Stimulated activated CD8-positive, alpha-beta memory T cell treated with anti-CD3 and anti-CD28 coated beads, Interleukin-2, amount 100 ng/mL, for 48 hours (primary cell): ENCODE measurements around the gene SHROOM3.
"Not testable (repeated sequence)": the region's sequence is repeated elsewhere in the genome, so short reads cannot be mapped to it uniquely, and the experiment has no call there.

ENCODE experiments used
- DNase-seq, 2 donors: peaks; one replicate each; pipeline ENCODE4 v3.0.0-alpha.2; 2020; ENCODE audit warnings: low read depth in 2 of 2

The SHROOM3 gene

GRCh38 chr4:76592460-76592859, 157.4 kb downstream of the SHROOM3 start:
- DNase-seq, result no peak

DNA sequence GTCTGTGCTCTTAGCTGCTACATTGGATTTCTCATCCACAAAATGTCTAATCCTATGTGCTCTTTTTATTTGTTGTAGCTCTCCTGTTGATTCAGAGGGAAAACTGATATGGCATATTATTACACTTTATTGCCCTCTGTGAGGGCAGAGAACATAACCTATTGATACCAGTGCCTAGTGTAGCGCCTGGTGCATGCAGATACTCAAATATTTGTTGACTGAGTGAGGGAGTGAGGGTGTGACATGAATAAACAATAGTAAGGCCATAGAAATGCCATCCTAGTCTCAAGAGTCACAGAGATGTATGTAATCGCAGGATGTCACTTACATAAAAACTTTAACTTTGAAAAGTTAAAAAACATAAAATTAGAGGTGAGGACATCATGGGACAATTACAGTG, 159.1 kb downstream of the SHROOM3 start:
- no peak for DNase-seq

DNA sequence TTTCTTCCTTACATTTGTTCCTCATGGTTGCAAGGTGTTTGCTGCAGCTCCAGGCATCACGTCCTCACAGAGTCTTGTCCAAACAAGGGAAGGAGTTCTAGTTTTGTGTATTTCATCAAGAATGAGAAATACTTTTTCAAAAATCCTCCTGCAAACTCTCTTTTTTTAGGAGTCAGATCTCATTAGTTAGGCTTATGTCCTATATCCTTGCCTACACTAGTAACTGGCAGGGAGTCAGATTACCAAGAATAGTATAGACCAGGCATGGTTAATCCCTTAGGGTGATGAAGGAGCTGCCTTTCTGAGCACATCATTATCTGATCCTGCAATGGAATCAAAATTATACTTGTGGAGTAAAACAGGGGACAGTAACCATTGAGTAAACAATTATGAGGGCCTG, 160.4 kb downstream of the SHROOM3 start:
- DNase-seq, result no peak

DNA sequence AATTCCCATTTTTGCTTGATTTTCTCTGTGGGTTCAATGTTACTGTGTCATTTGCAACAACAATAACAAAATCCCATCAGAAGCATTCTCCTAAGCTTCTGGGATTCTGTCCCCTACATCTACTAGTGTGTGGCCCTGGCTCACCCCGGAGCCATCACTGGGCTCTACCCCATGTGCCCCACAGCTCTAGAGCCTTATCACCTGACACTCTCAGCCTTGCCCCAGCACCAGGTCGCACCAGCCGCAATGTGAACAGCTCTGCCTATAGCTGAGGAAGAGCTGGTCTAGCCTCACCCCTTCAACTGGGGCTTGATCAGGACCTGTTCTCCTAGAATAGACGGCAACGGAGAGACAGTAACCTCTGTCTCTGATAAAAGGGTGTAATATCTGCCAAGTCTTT, 161.7 kb downstream of the SHROOM3 start:
- DNase-seq, result no peak

- DNase-seq, result no peak
Measured at GRCh38 chr4:76597423-76597979, 162.5 kb downstream of the SHROOM3 start.

DNA sequence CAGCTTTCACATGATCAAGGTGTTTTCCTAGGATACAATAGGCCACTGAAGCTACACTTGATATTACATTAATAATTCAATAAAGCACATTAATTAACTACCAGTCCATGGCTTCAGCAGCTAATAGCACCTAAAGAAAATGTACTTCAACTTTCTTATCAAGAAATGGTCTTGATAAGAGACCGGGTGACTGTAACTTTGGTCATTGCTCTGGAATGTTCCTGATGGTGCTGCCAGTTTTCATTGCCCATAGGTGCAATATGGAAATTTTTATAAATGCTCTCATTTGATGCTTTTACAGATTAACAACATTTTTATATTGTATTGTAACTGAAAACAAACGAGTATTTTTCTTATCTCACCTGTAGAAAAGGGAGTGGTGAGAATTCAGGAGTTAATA, 165.4 kb downstream of the SHROOM3 start:
- DNase-seq, result no peak

- no peak for DNase-seq
Measured at GRCh38 chr4:76601791-76602190, 166.8 kb downstream of the SHROOM3 start.

DNA sequence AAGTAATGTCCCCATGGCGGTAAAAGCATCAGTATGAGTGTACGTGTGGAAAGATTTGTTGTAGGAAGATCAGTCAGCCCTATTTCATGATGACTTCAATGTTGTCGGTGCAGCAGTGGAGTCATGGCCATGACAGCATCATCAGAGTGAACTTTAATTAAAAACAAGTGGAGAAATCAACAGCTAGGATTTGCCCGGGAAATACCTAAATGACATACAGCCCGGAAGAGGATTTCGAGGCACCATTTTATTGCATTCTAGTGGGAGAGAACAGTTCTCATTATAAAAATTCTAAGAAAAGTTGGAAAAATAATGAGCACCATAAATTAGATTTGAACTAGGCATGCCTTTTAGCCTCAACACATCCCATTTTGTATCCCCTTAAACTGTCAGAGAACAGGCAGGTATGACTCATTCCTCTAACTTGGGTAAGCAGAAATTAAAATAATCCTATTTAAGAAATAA, 170.1 kb downstream of the SHROOM3 start:
- no peak for DNase-seq

GRCh38 chr4:76606645-76607265, 171.7 kb downstream of the SHROOM3 start:
- no peak for DNase-seq

DNA sequence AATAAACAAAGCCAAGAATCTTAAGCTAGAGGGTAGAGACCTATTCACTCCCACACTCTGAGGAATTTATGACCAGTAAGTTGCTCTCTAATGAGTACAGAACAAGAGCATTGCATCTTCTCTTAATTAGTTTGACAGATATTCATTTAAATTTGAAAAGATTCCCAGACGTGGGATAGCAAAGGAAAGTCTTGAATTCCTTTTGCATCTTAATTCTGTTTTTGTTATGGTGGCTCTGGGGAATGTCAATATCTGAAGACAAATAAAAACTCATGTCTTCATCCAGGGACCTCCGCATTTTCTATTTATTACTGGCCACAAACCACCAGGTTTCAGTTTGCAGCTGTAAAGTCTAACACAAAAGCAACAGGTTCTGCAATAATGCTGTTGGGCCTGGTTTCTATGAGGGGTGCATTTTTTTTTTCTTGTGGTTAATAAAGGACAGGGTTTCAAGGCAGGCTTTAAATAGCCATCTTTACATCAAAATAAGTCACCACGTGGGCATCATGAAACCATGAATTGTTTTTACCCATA, 172.3 kb downstream of the SHROOM3 start:
- no peak for DNase-seq

GRCh38 chr4:76607846-76608245, 172.8 kb downstream of the SHROOM3 start:
- no peak for DNase-seq

GRCh38 chr4:76608549-76608948, 173.5 kb downstream of the SHROOM3 start:
- not testable (repeated sequence) for DNase-seq

DNA sequence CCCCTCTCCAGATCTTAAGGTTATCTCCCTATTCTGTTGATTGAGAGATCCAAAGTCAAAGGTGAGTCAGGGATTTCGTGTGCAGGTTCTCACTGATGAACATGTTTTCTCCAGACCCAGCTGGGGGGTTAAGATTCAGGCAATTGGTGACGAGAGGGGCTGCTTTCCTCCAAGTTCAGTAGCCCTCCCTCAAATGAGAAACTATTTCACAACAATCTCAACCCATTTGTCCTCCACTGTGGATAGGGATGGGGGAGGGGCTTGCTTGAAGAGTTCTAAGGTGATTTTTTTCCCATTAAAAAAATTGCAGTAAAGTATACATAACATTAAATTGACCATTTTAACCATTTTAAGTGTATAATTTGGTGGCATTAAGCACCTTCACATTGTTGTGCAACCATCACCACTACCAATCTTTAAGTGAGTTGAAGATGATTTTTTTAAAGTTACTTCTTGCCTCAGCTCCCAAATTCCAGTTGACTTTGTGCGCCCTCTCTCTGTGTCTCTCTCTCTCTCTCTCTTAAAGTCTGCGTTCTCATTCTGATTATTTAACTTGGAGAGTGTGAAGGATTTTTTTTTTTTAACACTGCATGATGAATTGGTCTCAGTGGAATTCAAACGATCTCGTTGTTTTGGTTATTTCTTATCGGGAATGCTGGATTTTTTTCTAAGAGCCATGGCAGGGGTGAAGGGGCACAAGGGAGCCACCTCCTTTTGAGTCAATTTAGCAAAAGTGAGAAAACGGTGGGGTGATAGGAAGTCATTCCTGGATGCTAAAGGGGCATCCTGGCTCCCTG, 175.9 kb downstream of the SHROOM3 start:
- DNase-seq, result no peak

DNA sequence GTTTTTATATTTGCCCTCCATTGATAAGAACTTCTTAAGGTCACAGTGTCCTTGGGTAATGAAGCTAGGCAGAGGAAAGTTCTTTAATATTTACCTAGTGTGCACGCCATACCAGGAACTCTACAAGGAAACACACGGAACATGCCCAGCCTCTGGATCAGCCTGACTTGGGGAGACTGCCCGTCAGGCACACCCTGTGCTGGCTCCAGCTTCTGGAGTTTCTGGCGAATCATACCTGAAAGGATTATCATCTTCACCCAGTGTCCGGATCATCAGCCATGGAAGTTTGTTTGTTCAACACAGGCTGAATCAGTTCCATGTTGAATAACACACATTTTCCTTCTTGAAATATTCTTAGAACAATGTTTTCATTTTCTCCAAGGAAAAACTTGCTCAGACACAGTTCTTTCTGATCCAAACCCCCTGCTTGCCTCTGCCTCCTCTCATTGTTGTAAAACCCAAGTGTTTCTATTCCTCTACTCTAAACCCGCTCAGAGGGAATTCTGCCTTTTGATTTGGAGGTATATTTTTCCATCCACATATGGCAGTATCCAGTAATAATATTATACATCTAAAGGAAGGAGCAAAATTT, 176.7 kb downstream of the SHROOM3 start:
- DNase-seq, result no peak

DNA sequence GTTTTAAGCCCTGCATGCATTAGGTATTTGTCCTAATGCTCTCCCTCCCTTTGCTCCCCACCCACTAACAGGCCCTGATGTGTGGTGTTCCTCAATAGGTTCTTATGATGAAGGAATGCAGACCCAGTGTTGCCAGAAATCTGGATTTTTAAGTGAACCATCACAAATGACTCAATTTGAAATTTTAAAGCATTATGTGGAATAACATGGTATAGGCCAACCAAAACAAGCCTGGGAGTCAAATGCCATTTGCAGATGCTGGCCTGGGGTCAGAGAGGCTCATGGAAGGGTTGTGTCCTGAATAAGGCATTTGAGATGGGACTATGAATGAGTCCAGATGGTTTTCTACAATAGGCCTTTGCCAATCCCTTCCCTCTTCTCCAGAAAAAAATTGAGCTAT, 179.6 kb downstream of the SHROOM3 start:
- no peak for DNase-seq

DNA sequence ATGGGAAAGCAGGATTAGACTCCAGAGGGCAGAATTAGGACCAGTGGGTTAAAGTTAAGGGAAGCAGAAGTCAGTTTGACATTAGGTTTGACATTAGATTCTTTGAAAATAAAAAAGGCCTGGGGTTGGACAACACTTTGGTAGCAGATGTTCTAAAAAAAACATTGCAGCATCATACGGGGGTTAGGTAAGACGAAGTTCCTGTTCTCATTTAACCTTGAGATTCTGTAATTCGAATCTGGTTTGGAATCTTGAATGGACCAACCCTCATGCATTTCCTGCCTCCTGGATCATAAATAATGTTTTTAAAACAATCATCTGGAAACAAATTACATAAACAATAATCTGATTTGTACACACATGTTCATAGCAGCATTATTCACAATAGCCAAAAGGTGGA, 181.0 kb downstream of the SHROOM3 start:
- DNase-seq, result no peak

DNA sequence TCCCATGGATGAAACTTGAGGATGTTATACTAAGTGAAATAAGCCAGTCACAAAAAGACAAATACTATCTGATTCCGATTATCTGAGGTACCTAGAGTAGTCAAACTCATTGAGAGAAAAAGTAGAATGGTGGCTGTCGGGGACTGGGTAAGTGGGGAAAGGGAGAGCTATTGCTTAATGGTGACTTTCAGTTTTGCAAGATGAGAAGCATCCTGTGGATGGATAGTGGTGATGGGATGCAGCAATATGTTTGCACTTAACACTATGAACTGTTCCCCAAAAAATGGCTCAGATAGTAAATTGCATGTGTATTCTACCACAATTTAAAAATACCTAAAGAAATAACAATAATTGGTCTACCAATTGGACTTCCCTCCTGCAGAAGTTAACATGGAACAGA, 181.5 kb downstream of the SHROOM3 start:
- DNase-seq, result no peak

DNA sequence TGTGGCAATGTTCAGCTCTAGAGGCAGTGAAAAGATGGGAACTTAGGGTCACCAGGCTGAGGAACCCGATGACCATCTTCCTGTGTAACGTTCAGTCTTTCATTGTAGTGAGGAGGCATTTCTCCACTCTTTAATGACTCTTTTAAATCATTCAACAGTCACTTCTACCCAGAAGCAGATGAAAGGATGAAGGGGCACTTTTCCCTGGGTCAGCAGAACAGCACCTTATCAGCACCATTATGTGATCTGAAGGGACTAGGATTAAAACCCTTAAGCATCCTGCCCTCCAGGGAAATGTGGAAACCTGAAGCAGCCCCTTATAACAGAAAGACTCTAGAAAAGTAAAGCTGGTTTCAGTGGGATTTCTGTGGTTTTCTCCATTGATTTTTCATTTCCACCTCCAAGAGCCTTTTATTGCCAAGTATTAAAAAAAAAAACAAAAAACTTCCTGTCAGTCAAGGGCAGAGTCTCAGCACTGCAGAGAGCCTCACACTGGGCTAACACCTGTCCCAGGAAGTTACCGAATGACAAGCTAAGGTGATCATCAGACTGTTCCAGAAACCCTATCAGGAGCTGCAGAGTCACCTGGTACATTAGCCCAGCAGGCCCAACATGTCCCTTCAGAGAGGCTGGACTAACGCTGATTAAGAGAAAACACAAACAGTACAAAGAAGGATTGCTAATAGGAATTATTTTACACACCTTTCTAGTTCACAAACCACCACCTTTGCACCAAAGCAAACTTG, 185.9 kb downstream of the SHROOM3 start:
- DNase-seq, result no peak

DNA sequence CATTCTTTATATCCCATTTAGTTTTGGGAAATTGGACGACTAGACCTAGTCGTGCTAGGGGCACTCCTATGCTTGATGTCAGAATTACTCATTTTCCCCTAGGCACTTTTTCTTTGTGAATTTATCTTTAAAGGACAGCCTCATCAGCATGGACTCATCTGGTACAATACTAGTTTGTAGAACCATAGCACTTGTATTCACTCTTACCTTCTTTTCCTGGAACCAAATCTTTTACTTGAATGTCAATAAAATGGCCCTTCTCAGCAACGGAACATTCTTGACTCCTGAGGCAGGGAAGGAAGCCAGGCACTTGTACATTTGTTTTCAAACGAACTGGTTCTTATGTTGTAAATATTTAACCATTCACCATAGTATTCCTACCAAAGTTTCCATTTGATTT, 187.1 kb downstream of the SHROOM3 start:
- DNase-seq, result no peak

DNA sequence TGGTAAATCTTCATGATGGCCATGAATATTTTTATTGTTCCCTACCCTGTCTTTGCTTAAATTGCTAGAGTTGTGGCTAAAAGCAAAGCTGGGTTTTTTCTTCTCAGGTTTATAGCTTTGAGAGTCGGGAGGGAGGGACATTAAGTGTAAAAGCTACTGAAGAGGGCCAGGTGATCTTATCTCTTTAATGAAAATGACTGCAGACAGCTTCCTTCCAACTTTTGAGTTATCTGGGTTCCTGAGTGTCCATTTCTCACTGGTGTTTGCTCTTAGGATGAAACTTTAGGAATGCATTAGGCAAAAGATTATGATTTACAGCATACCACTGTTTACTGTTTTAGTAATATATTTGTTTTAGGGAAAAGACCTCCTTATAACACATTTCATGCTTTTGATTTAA, 187.7 kb downstream of the SHROOM3 start:
- DNase-seq, result no peak

- no peak for DNase-seq
Measured at GRCh38 chr4:76623217-76624045, 188.4 kb downstream of the SHROOM3 start.
